Measurements from ENCODE around the gene CBS.

CBS gene

GRCh38 chr21:43004926-43005325 is 70.7 kb downstream of the CBS start:
- no peaks in the 10 kb centered on the region for H3K4me1 ChIP-seq (ENCODE audit: insufficient read depth, low read length, poor library complexity, severe bottlenecking)
- no peak overlapping the region for H3K4me3 ChIP-seq (ENCODE audit: low read length, poor library complexity, severe bottlenecking)
- no peaks in the 10 kb centered on the region for H3K27me3 ChIP-seq (ENCODE audit: insufficient read depth, low read length, poor library complexity, severe bottlenecking)
- H3K36me3 ChIP-seq (ENCODE audit: insufficient read depth, low read length): peaks cover 33% of the 10 kb centered on the region
- no peaks in the 10 kb centered on the region for H3F3A ChIP-seq (ENCODE audit: low read depth)
- no peaks in the 10 kb centered on the region for H3K9me3 ChIP-seq (ENCODE audit: insufficient read depth, low read depth, low read length)
- H3K79me2 ChIP-seq (ENCODE audit: insufficient read depth, low read length): peaks cover 3% of the 10 kb centered on the region; the same call in 1 of the 2 replicates
- H3K9ac ChIP-seq (ENCODE audit: low read depth, low read length, poor library complexity, severe bottlenecking): no peak overlapping the region
- H3K4me2 ChIP-seq (ENCODE audit: low read depth, low read length, poor library complexity, severe bottlenecking): no peak overlapping the region
- H3K9me2 ChIP-seq (replicated peaks; ENCODE audit: low read depth, low read length): no peaks in the 10 kb centered on the region
- no peaks in the 10 kb centered on the region for H4K20me1 ChIP-seq (ENCODE audit: insufficient read depth, low read length, poor library complexity, severe bottlenecking)
- H2AFZ ChIP-seq (ENCODE audit: low read length): no peak overlapping the region
- TF ChIP-seq EZH2phosphoT487 (IDR thresholded peaks at IDR 0.05; ENCODE audit: borderline replicate concordance): no peak
- TF ChIP-seq CTCF (conservative IDR thresholded peaks at IDR 0.05; ENCODE audit: low read length): no peak

All from Loucy (cell line).